ENCODE results near the gene GNA15.

DNA sequence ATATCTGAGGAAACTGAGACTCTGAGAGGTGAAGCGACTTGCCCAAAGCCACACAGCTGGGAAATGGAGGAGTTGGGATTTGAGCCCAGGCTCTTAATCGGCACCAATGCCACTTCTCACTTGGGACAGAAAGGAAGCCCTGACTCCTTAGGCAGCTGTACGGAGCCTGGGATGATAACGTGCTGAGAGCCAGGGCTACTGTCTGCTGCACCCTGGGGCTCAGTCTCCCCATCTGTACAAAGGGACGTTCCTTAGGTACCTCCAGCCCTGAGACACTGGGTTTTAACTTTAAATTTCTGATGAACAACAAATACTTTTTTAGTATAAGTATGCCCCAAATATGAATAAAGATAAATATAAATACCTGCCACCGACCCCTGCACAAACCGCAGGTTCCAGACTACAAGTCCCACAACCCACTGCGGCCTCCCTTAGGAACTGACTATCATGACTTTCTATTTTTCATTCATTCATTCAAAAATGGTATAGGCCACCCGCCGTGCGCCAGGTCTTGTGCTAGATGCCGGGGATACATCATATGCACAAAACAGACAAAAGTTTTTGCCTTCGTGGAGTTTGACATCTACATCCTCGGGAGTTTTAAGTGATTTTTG lies 49.1 kb downstream of the GNA15 start:
- TF ChIP-seq EZH2 (IDR thresholded peaks at IDR 0.05; ENCODE audit: borderline replicate concordance, low read depth, low read length, severe bottlenecking) = no peak
- TF ChIP-seq, protein P1, sequence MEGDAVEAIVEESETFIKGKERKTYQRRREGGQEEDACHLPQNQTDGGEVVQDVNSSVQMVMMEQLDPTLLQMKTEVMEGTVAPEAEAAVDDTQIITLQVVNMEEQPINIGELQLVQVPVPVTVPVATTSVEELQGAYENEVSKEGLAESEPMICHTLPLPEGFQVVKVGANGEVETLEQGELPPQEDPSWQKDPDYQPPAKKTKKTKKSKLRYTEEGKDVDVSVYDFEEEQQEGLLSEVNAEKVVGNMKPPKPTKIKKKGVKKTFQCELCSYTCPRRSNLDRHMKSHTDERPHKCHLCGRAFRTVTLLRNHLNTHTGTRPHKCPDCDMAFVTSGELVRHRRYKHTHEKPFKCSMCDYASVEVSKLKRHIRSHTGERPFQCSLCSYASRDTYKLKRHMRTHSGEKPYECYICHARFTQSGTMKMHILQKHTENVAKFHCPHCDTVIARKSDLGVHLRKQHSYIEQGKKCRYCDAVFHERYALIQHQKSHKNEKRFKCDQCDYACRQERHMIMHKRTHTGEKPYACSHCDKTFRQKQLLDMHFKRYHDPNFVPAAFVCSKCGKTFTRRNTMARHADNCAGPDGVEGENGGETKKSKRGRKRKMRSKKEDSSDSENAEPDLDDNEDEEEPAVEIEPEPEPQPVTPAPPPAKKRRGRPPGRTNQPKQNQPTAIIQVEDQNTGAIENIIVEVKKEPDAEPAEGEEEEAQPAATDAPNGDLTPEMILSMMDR (IDR thresholded peaks at IDR 0.05; ENCODE audit: extremely low read depth in 1 of 2, insufficient read depth in 1 of 2, low read depth in 1 of 2, low read length in 2 of 2) = no peak

Measured in endothelial cell of umbilical vein (primary cell).